ENCODE results near the gene STK4. TPM values are rescaled to one million over a fixed set of nuclear protein-coding genes. Genes with fewer than 3 reads are reported as not detected.

The STK4 gene
- total RNA-seq, 1 donor from 2014 or later = 147 TPM

DNA sequence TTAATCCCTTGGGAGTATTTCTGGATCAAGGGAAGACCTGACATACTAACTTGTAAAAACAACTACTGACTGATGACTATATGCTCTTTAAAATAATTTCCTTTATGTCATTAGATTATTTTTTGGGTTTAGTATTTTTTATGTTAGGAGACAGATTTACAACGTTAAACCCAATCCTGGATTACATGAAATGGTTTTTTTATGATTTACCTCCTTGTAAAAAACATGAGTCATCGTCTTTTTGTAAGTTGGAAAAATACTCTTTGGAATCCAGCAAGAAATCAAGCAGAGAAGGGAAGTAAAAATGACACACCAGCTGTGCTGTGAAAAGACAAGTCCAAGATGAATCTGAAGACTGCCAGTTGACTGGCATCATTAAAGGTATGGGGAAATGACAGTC lies 6.7 kb downstream of the STK4 start:
- peaks cover 79% of the 10 kb centered on the region for H3K36me3 Mint-ChIP-seq (ENCODE audit: low read depth)
- H3K4me1 Mint-ChIP-seq (ENCODE audit: low read depth) = peaks cover 80% of the 10 kb centered on the region
- DNase-seq (ENCODE audit: low spot score) = no peak
- peak overlapping the region; percentile 59 for H3K4me3 Mint-ChIP-seq (ENCODE audit: low read depth)
- intact Hi-C loops (cut with micrococcal nuclease) = no loop called here
- H3K9me3 Mint-ChIP-seq = no peaks in the 10 kb centered on the region
- H3K27me3 Mint-ChIP-seq (ENCODE audit: low read depth) = no peaks in the 10 kb centered on the region
- peak overlapping the region; percentile 77 for H3K27ac Mint-ChIP-seq

DNA sequence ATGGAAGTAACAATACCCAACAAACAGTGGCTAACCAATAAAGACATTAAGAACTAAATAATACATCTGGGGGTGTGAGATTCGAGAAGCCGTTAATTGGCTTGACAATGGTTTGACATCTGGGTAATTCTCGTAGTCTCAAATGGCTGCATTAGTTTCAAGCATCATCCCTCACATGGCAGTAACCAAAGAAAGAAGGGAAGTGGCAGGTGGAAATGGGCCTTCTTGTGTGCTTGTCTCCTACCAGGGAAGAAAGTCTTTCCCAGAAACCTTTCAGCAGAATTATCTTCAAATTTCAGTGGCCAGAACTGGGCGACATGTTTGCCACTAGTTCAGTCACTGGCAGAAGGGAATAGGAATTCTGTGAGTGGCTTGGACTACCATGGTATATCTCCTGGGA lies 10.4 kb downstream of the STK4 start:
- H3K27me3 Mint-ChIP-seq (ENCODE audit: low read depth) = no peaks in the 10 kb centered on the region
- intact Hi-C loops (cut with micrococcal nuclease) = no loop called here
- no peak overlapping the region for H3K4me3 Mint-ChIP-seq (ENCODE audit: low read depth)
- no peak for DNase-seq (ENCODE audit: low spot score)
- peak overlapping the region; percentile 60 for H3K27ac Mint-ChIP-seq
- no peaks in the 10 kb centered on the region for H3K9me3 Mint-ChIP-seq
- H3K4me1 Mint-ChIP-seq (ENCODE audit: low read depth) = peaks cover 71% of the 10 kb centered on the region
- H3K36me3 Mint-ChIP-seq (ENCODE audit: low read depth) = peaks cover 95% of the 10 kb centered on the region

DNA sequence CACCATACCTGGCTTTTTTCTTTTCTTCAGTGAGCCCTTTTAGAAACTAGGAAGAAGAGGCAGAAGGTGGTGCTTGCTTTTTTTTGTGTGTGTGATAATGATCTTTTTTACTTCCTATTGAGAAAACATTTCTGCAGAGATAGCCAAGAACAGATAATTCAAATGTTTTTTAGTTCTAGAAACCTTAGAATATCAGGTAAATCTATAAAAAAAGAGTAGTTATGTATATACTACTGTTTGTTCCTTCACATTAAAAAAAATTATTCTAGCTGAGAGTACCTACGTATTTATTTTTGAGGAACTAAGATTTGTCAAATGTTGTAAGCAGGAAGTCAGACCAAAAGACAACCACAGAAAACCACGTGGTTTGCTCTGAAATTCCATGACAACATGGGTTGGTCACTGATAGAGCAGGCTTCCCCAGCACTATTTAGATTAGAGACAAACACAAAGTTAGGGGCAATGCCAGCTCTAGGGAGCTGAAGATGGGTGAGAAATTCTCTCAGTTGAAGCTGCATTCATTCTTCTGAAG lies 12.8 kb downstream of the STK4 start:
- peak; percentile 67 for DNase-seq (ENCODE audit: low spot score)
- intact Hi-C loops (cut with micrococcal nuclease) = loop anchor here (1.0 kb wide), 1 partner anchor 10 kb away; no protein-coding TSS in a partner anchor
- peaks cover 67% of the 10 kb centered on the region for H3K4me1 Mint-ChIP-seq (ENCODE audit: low read depth)
- H3K27me3 Mint-ChIP-seq (ENCODE audit: low read depth) = no peaks in the 10 kb centered on the region
- peak overlapping the region; percentile 94 for H3K27ac Mint-ChIP-seq
- H3K4me3 Mint-ChIP-seq (ENCODE audit: low read depth) = peak overlapping the region; percentile 69
- peaks cover 95% of the 10 kb centered on the region for H3K36me3 Mint-ChIP-seq (ENCODE audit: low read depth)
- H3K9me3 Mint-ChIP-seq = no peaks in the 10 kb centered on the region

DNA sequence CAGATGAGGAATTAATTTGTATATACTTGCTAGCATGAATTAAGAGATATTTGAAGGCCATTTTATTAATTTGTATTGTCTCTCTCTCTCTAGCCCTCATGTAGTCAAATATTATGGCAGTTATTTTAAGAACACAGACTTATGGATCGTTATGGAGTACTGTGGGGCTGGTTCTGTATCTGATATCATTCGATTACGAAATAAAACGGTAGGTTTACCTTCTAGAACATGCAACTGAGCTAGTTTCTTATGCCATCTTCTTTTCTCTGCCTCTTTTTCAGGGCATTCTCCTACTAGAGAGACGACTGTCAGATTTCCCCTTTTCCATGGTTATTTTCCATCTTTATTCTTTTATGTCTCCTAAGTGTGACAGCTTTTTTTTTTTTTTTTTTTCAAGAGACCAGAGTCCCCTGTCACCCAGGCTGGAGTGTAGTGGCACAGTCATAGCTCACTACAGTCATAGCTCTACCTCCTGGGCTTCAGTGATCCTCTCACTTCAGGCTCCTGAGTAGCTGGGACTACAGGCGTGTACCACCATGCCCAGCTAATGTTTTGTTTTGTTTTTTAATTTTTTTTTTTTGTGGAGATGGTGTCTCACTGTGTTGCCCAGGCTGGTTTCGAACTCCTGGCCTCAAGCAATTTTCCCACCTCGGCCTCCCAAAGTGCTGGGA lies 15.6 kb downstream of the STK4 start:
- no peaks in the 10 kb centered on the region for H3K9me3 Mint-ChIP-seq
- peak overlapping the region; percentile 54 for H3K27ac Mint-ChIP-seq
- intact Hi-C loops (cut with micrococcal nuclease) = no loop called here
- H3K36me3 Mint-ChIP-seq (ENCODE audit: low read depth) = peaks cover 91% of the 10 kb centered on the region
- no peak overlapping the region for H3K4me3 Mint-ChIP-seq (ENCODE audit: low read depth)
- H3K4me1 Mint-ChIP-seq (ENCODE audit: low read depth) = peaks cover 57% of the 10 kb centered on the region
- DNase-seq (ENCODE audit: low spot score) = no peak
- no peaks in the 10 kb centered on the region for H3K27me3 Mint-ChIP-seq (ENCODE audit: low read depth)

DNA sequence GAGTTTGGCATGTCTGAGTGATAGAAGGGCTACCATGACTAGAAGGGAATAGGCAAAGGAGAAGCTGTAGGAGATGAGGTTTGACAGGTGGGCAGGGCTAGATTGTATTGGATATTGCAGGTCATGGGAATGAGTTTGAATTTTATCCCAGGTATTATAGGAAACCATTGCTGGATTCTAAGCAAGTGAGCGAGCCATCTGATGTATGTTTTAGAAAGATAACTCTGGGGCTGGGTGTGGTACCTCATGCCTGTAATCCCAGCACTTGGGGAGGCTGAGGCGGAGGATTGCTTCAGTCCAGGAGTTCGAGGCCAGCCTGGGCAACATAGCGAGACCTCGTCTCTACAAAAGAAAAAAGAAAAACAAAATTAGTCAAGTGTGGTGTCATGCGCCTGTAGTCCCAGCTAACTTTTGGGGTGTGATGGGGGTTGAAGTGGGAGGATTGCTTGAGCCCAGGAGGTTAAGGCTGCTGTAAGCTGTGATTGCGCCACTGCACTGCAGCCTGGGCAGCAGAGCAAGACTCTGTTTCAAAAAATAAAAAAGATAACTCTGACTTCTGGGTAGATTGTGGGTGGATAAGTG lies 16.9 kb downstream of the STK4 start:
- peaks cover 88% of the 10 kb centered on the region for H3K36me3 Mint-ChIP-seq (ENCODE audit: low read depth)
- no peaks in the 10 kb centered on the region for H3K9me3 Mint-ChIP-seq
- peaks cover 47% of the 10 kb centered on the region for H3K4me1 Mint-ChIP-seq (ENCODE audit: low read depth)
- intact Hi-C loops (cut with micrococcal nuclease) = no loop called here
- no peak for DNase-seq (ENCODE audit: low spot score)
- no peak overlapping the region for H3K4me3 Mint-ChIP-seq (ENCODE audit: low read depth)
- H3K27ac Mint-ChIP-seq = peak overlapping the region; percentile 24
- no peaks in the 10 kb centered on the region for H3K27me3 Mint-ChIP-seq (ENCODE audit: low read depth)

DNA sequence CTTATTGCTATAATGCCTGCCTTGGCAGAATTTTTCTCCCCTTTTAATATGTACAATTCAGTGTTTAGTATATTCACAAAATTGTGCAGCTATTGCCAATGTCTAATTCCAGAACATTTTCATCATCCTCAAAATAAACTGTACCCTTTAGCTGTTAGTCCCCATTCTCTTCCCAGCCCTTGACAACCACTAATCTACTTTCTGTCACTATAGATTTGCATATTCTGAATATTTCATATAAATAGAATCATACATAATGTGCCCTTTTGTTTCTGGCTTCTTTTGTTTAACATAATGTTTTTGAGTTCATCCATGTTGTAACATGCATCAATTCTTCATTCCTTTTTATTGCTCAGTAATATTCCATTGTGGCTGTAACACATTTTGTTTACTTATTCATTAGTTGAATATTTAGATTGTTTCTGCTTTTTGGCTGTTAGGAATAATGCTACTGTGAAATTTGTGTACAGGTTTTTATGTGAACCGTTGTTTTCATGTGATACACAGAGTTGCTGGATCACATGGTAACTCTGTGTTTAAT lies 22.4 kb downstream of the STK4 start:
- Mint-ChIP-seq H3K4me1 (ENCODE audit: low read depth) (peaks cover 60% of the 10 kb centered on the region), H3K9me3 (no peaks in the 10 kb centered on the region)

DNA sequence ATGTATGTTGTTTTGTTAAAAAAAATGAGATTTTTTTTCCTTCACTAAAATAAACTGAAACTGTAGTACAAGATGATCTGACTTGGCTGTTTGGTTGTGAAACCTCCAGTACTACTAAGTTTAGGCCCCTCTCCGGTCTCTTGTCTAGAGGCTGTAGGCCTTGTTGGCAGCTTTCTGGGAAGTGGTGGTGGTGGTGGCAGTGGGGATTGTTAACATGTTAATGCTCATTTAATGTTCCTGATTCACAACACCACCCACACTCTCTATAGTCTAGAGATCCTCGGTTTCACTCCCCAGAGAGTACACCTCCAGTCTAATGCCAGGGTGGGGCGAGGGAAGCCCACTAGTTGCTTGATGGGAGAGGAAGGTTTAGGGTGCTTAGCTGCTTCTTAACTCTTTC lies 24.1 kb downstream of the STK4 start:
- Mint-ChIP-seq H3K36me3 (ENCODE audit: low read depth) (peaks cover 74% of the 10 kb centered on the region), H3K9me3 (no peaks in the 10 kb centered on the region)

More for the DNA sequence above, 22.4 kb downstream of the STK4 start:
- Mint-ChIP-seq H3K36me3 (ENCODE audit: low read depth) (peaks cover 76% of the 10 kb centered on the region), H3K27ac (peak overlapping the region; percentile 74), H3K27me3 (ENCODE audit: low read depth) (no peaks in the 10 kb centered on the region), H3K4me3 (ENCODE audit: low read depth) (no peak overlapping the region)
- intact Hi-C loops (cut with micrococcal nuclease) = no loop called here
- no peak for DNase-seq (ENCODE audit: low spot score)

DNA sequence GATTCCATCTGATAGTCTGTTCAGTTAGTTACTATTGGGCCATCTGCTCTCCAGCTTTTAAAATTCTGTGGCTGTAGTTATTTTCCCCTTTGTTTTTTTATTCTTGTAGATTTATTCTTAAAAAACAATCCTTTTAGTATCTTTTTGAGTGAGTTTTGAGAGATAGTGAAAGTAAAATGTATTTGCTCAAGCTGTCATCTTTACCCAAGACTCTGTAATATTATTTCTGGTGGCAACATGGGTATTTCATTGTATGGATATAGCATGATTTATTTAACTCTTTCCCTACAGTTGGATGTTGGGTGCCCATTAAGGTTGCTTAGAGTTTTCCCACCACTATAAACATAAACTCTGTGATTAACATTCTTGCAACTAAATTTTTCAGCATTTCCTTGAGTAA lies 24.6 kb downstream of the STK4 start:
- Mint-ChIP-seq H3K9me3 (no peaks in the 10 kb centered on the region), H3K4me1 (ENCODE audit: low read depth) (peaks cover 65% of the 10 kb centered on the region), H3K4me3 (ENCODE audit: low read depth) (peak overlapping the region; percentile 74), H3K27me3 (ENCODE audit: low read depth) (no peaks in the 10 kb centered on the region), H3K36me3 (ENCODE audit: low read depth) (peaks cover 74% of the 10 kb centered on the region), H3K27ac (peak overlapping the region; percentile 90)
- DNase-seq (ENCODE audit: low spot score) = no peak
- intact Hi-C loops (cut with micrococcal nuclease) = loop anchor here (1.0 to 5.0 kb wide), 3 partner anchors 20 to 76 kb away; no protein-coding TSS in a partner anchor

More for the DNA sequence above, 24.1 kb downstream of the STK4 start:
- intact Hi-C loops (cut with micrococcal nuclease) = loop anchor here (1.0 to 5.0 kb wide), 3 partner anchors 19 to 76 kb away; no protein-coding TSS in a partner anchor
- peak overlapping the region; percentile 90 for H3K27ac Mint-ChIP-seq
- peak overlapping the region; percentile 74 for H3K4me3 Mint-ChIP-seq (ENCODE audit: low read depth)
- H3K4me1 Mint-ChIP-seq (ENCODE audit: low read depth) = peaks cover 66% of the 10 kb centered on the region
- no peak for DNase-seq (ENCODE audit: low spot score)
- no peaks in the 10 kb centered on the region for H3K27me3 Mint-ChIP-seq (ENCODE audit: low read depth)

DNA sequence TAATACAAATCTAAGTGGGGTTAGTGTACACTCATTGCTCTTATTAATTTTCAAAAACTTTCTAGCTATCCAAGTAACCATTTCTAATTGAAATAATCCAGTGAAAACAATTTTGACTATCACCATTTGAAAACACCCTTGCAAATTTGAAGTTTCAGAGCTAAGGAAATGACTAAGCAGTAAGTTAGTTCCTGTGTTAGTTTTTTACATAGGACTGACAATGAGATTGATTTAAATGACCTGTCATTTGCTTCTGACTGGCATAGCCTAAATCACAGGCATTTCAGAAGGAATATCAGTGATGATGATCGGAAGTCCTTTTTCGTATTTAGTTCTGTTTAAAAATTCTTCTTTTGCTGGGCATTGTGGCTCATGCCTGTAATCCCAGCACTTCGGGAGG lies 27.0 kb downstream of the STK4 start:
- intact Hi-C loops (cut with micrococcal nuclease) = loop anchor here (5.0 kb wide), 1 partner anchor 36 kb away; no protein-coding TSS in a partner anchor
- H3K4me1 Mint-ChIP-seq (ENCODE audit: low read depth) = peaks cover 65% of the 10 kb centered on the region
- peak overlapping the region; percentile 61 for H3K4me3 Mint-ChIP-seq (ENCODE audit: low read depth)

DNA sequence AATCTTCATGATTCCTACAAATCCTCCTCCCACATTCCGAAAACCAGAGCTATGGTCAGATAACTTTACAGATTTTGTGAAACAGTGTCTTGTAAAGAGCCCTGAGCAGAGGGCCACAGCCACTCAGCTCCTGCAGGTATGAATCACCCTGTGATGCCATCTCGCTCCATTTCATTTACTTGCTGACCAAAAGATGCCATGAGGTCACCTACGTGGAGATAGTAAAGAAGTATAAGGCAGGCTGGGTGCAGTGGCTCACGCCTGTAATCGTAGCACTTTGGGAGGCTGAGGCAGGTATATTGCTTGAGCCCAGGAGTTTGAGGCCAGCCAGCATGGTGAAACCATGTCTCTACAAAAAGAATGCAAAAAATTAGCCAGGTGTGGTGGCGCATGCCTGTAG lies 30.9 kb downstream of the STK4 start:
- H3K4me3 Mint-ChIP-seq (ENCODE audit: low read depth) = no peak overlapping the region
- DNase-seq (ENCODE audit: low spot score) = no peak

More for the DNA sequence above, 27.0 kb downstream of the STK4 start:
- Mint-ChIP-seq H3K27ac (peak overlapping the region; percentile 57), H3K27me3 (ENCODE audit: low read depth) (no peaks in the 10 kb centered on the region), H3K36me3 (ENCODE audit: low read depth) (peaks cover 77% of the 10 kb centered on the region), H3K9me3 (no peaks in the 10 kb centered on the region)
- no peak for DNase-seq (ENCODE audit: low spot score)

DNA sequence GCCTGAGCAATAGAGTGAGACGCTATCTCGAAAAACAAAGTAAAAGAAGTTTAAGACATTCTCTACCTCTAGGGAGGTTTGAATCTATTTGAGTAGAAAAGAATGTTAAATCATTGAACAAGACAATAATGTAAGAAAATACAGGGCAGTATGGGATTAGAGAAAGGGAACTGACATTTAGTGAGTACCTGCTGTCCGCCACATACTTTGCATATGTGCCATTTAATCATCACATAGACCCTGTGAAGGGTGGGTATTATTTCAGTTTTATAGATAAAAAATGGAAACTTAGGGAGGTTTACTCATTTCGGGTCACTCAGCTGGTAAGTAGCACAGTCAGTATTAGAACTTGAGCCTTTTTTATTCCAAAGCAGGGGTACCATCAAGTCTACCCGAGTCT lies 31.4 kb downstream of the STK4 start:
- intact Hi-C loops (cut with micrococcal nuclease) = no loop called here
- peak overlapping the region; percentile 61 for H3K27ac Mint-ChIP-seq
- H3K27me3 Mint-ChIP-seq (ENCODE audit: low read depth) = no peaks in the 10 kb centered on the region
- peaks cover 78% of the 10 kb centered on the region for H3K36me3 Mint-ChIP-seq (ENCODE audit: low read depth)
- no peak for DNase-seq (ENCODE audit: low spot score)
- H3K4me3 Mint-ChIP-seq (ENCODE audit: low read depth) = no peak overlapping the region
- peaks cover 34% of the 10 kb centered on the region for H3K4me1 Mint-ChIP-seq (ENCODE audit: low read depth)
- no peaks in the 10 kb centered on the region for H3K9me3 Mint-ChIP-seq

More for the DNA sequence above, 30.9 kb downstream of the STK4 start:
- Mint-ChIP-seq H3K27me3 (ENCODE audit: low read depth) (no peaks in the 10 kb centered on the region), H3K9me3 (no peaks in the 10 kb centered on the region), H3K4me1 (ENCODE audit: low read depth) (peaks cover 38% of the 10 kb centered on the region), H3K27ac (peak overlapping the region; percentile 50), H3K36me3 (ENCODE audit: low read depth) (peaks cover 79% of the 10 kb centered on the region)
- intact Hi-C loops (cut with micrococcal nuclease) = no loop called here

DNA sequence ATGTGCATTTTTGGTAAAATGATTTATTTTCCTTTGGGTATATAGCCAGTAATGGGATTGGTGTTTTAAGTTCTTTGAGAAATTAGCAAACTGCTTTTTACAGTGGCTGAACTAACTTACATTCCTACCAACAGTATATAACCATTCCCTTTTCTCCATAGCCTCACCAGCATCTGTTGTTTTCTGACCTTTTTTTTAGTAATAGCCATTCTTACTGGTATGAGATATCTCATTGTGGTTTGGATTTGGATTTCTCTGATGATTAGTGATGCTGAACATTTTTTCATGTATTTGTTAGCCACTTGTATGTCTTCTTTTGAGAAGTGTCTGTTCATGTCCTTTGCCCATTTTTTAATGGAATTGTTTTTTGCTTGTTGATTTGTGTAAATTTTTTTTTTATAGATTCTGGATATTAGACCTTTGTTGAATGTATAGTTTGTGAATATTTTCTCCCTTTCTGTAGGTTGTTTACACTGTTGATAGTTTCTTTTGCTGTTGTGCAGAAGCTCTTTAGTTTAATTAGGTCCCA lies 42.3 kb downstream of the STK4 start:
- H3K27ac Mint-ChIP-seq = peak overlapping the region; percentile 28
- no peaks in the 10 kb centered on the region for H3K27me3 Mint-ChIP-seq (ENCODE audit: low read depth)
- intact Hi-C loops (cut with micrococcal nuclease) = no loop called here
- no peaks in the 10 kb centered on the region for H3K9me3 Mint-ChIP-seq
- H3K4me3 Mint-ChIP-seq (ENCODE audit: low read depth) = no peak overlapping the region
- DNase-seq (ENCODE audit: low spot score) = no peak
- H3K4me1 Mint-ChIP-seq (ENCODE audit: low read depth) = peaks cover 21% of the 10 kb centered on the region
- peaks cover 74% of the 10 kb centered on the region for H3K36me3 Mint-ChIP-seq (ENCODE audit: low read depth)
